CD4-positive, alpha-beta T cell (primary cell): ENCODE data around the gene C2CD4D. TPM values are rescaled to one million over a fixed set of nuclear protein-coding genes. Genes with fewer than 3 reads are reported as not detected.

Source experiments
- ATAC-seq: fragments of 200-7000 bp; cut with Tn5 transposase; one replicate; pipeline ENCODE4 v1.10.0; 2022; ENCODE audit warnings: mild to moderate bottlenecking; ENCODE audit not compliant: poor library complexity
- CTCF ChIA-PET: fragments of 350-600 bp; sonication (Branson Sonifier 250); formaldehyde crosslinking; loops from one replicate; lab custom pipeline; 2021; ENCODE audit warnings: antibody characterized with exemption, inconsistent platforms; lab: Charles Lee
- POLR2A ChIA-PET: fragments of 350-600 bp; sonication (Branson Sonifier 250); formaldehyde crosslinking; loops from one replicate; lab custom pipeline; 2021; ENCODE audit warnings: antibody characterized with exemption, inconsistent platforms; lab: Charles Lee
- DNase-seq, 14 experiments: peaks; one replicate each; pipeline ENCODE4 v3.0.0-alpha.2; 2013 to 2020; ENCODE audit warnings: mixed read lengths in 2 of 14
- H3K27ac ChIP-seq, 2 donors: one replicate each; pipeline versions ENCODE4 v1.5.1 to v1.7.0; 2013; ENCODE audit warnings: low read length in 2 of 2, low read depth in 1 of 2, mild to moderate bottlenecking in 1 of 2
- H3K27me3 ChIP-seq, 2 experiments: 1 replicate in 1 of 2; 2 replicates in 1 of 2; pipeline versions ENCODE4 v1.6.1 to v1.7.0; 2013; ENCODE audit warnings: low read length in 2 of 2, control low read depth in 1 of 2, mild to moderate bottlenecking in 1 of 2, moderate library complexity in 1 of 2; ENCODE audit not compliant: insufficient read depth in 2 of 2, control insufficient read depth in 1 of 2
- H3K36me3 ChIP-seq: one replicate; pipeline ENCODE4 v1.6.1; 2013; ENCODE audit warnings: low read length, control low read depth; ENCODE audit not compliant: insufficient read depth
- H3K4me1 ChIP-seq: one replicate; pipeline ENCODE4 v1.6.1; 2013; ENCODE audit warnings: low read length, control low read depth; ENCODE audit not compliant: insufficient read depth
- H3K4me3 ChIP-seq: one replicate; pipeline ENCODE4 v1.5.1; 2013; ENCODE audit warnings: mild to moderate bottlenecking, low read length, moderate library complexity
- H3K9me3 ChIP-seq, 2 experiments: 1 replicate in 1 of 2; 2 replicates in 1 of 2; pipeline versions ENCODE4 v1.6.1 to v1.7.0; 2013; ENCODE audit warnings: low read length in 2 of 2, mild to moderate bottlenecking in 2 of 2, control low read depth in 1 of 2, moderate library complexity in 1 of 2; ENCODE audit not compliant: control insufficient read depth in 1 of 2, insufficient read depth in 1 of 2
- H3K27ac Mint-ChIP-seq: one replicate; pipeline ENCODE4 v1.8.0; 2020; ENCODE audit warnings: mixed read lengths
- H3K27me3 Mint-ChIP-seq: one replicate; pipeline ENCODE4 v1.8.0; 2021; ENCODE audit warnings: mixed read lengths
- H3K36me3 Mint-ChIP-seq: one replicate; pipeline ENCODE4 v1.8.0; 2021; ENCODE audit warnings: low read depth, mixed read lengths
- H3K4me1 Mint-ChIP-seq: one replicate; pipeline ENCODE4 v1.8.0; 2021; ENCODE audit warnings: low read depth, mixed read lengths
- H3K4me3 Mint-ChIP-seq: one replicate; pipeline ENCODE4 v1.8.0; 2020; ENCODE audit warnings: mild to moderate bottlenecking, mixed read lengths
- H3K9me3 Mint-ChIP-seq: one replicate; pipeline ENCODE4 v1.8.0; 2020; ENCODE audit warnings: mixed read lengths
- intact Hi-C, 2 experiments: fragments of 100-400 bp; cut with DNase I in 1 of 2; cut with micrococcal nuclease in 1 of 2; formaldehyde crosslinking; loops; one replicate each; pipeline versions ENCODE4 v1.15.1 to v1.9.0; 2023 to 2025; cut with DNase I, micrococcal nuclease
- total RNA-seq, 174 experiments: library from RNA in 2 of 174; stranded (reverse) in 2 of 174; gene quantifications; one replicate each; pipeline ENCODE4 v1.2.3 and lab custom pipeline; 2021 to 2026
- TF ChIP-seq, protein P1 (sequence below): fragments of 200-600 bp; IDR thresholded peaks from one replicate; pipeline ENCODE4 v1.8.0; 2022; ENCODE audit warnings: antibody characterized with exemption, mild to moderate bottlenecking

Gene C2CD4D
- total RNA-seq, 2 experiments from 2014 or later, result 0.75 to 0.88 TPM

- Mint-ChIP-seq H3K27ac (no peak overlapping the region), H3K9me3 (no peaks in the 10 kb centered on the region), H3K4me3 (no peak overlapping the region), H3K36me3 (peaks cover 37% of the 10 kb centered on the region), H3K4me1 (peaks cover 27% of the 10 kb centered on the region), H3K27me3 (no peaks in the 10 kb centered on the region)
- Histone ChIP-seq H3K27me3 (no peaks in the 10 kb centered on the region), H3K36me3 (peaks cover 25% of the 10 kb centered on the region), H3K4me1 (no peaks in the 10 kb centered on the region), H3K9me3 (no peaks in the 10 kb centered on the region), H3K4me3 (no peak overlapping the region), H3K27ac (no peak overlapping the region)
- DNase-seq (no peak), ATAC-seq (no peak)
- CTCF ChIA-PET, result no interaction called here
- TF ChIP-seq, protein P1, sequence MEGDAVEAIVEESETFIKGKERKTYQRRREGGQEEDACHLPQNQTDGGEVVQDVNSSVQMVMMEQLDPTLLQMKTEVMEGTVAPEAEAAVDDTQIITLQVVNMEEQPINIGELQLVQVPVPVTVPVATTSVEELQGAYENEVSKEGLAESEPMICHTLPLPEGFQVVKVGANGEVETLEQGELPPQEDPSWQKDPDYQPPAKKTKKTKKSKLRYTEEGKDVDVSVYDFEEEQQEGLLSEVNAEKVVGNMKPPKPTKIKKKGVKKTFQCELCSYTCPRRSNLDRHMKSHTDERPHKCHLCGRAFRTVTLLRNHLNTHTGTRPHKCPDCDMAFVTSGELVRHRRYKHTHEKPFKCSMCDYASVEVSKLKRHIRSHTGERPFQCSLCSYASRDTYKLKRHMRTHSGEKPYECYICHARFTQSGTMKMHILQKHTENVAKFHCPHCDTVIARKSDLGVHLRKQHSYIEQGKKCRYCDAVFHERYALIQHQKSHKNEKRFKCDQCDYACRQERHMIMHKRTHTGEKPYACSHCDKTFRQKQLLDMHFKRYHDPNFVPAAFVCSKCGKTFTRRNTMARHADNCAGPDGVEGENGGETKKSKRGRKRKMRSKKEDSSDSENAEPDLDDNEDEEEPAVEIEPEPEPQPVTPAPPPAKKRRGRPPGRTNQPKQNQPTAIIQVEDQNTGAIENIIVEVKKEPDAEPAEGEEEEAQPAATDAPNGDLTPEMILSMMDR, result no peak
- intact Hi-C loops, result no loop called here
- POLR2A ChIA-PET, result interaction anchor here (1.0 kb wide), 2 partner anchors 11 to 33 kb away, joined by 3 to 4 read pairs; no protein-coding TSS in a partner anchor
Measured at GRCh38 chr1:151871284-151872030, 31.8 kb upstream of the C2CD4D start.

DNA sequence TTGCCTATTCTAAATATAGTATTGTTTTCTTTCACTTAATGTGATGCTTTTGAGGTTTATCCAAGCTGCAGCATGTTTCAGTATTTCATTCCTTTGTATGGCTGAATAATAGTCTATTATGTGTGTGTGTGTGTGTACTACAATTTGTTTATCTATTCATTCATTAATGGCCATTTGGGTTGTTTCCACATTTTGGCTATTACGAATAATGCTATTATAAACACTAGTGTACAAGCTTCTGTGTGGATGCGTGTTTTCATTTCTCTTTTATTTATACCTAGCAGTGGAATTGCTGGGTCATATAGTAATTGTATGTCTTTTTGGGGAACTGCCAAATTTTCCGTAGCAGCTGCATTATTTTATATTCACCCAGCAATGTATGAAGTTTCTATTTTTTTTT, 28.9 kb upstream of the C2CD4D start:
- no peaks in the 10 kb centered on the region for H3K27me3 ChIP-seq
- DNase-seq, result no peak
- CTCF ChIA-PET, result no interaction called here
- H3K4me1 ChIP-seq, result no peaks in the 10 kb centered on the region
- H3K4me3 ChIP-seq, result no peak overlapping the region
- Mint-ChIP-seq H3K4me1 (peaks cover 5% of the 10 kb centered on the region), H3K9me3 (no peaks in the 10 kb centered on the region), H3K36me3 (peaks cover 8% of the 10 kb centered on the region), H3K4me3 (no peak overlapping the region), H3K27ac (no peak overlapping the region), H3K27me3 (no peaks in the 10 kb centered on the region)
- H3K27ac ChIP-seq, result no peak overlapping the region
- intact Hi-C loops, result no loop called here
- no peak for ATAC-seq
- POLR2A ChIA-PET, result no interaction called here
- TF ChIP-seq, protein P1, result no peak
- no peaks in the 10 kb centered on the region for H3K9me3 ChIP-seq
- H3K36me3 ChIP-seq, result peaks cover 9% of the 10 kb centered on the region

- Mint-ChIP-seq H3K27me3 (no peaks in the 10 kb centered on the region), H3K27ac (no peak overlapping the region), H3K36me3 (peaks cover 2% of the 10 kb centered on the region), H3K9me3 (no peaks in the 10 kb centered on the region), H3K4me1 (peaks cover 5% of the 10 kb centered on the region), H3K4me3 (no peak overlapping the region)
- ATAC-seq, result no peak
- Histone ChIP-seq H3K4me3 (no peak overlapping the region), H3K27ac (no peak overlapping the region), H3K36me3 (peaks cover 3% of the 10 kb centered on the region), H3K9me3 (no peaks in the 10 kb centered on the region), H3K27me3 (no peaks in the 10 kb centered on the region), H3K4me1 (no peaks in the 10 kb centered on the region)
- ChIA-PET POLR2A (no interaction called here), CTCF (no interaction called here)
- TF ChIP-seq, protein P1, result no peak
- peak in 2 of 14 experiments; percentile 45 to 48 for DNase-seq
- intact Hi-C loops, result no loop called here
Measured at GRCh38 chr1:151867765-151868411, 28.3 kb upstream of the C2CD4D start.
